ENCODE measurements around the gene MTX1. TPM values are rescaled to one million over a fixed set of nuclear protein-coding genes. Genes with fewer than 3 reads are reported as not detected.
"Not testable (repeated sequence)": the region's sequence is repeated elsewhere in the genome, so short reads cannot be mapped to it uniquely, and the experiment has no call there.

Gene MTX1
- total RNA-seq, 1 donor from 2014 or later: 26.1 TPM

- no peak for DNase-seq
- Mint-ChIP-seq H3K4me3 (ENCODE audit: unreplicated experiment) (no peak overlapping the region), H3K27ac (ENCODE audit: unreplicated experiment) (no peak overlapping the region), H3K36me3 (ENCODE audit: unreplicated experiment) (no peaks in the 10 kb centered on the region), H3K4me1 (ENCODE audit: low read depth, unreplicated experiment) (peaks cover 9% of the 10 kb centered on the region), H3K9me3 (ENCODE audit: unreplicated experiment) (peaks cover 13% of the 10 kb centered on the region), H3K27me3 (ENCODE audit: unreplicated experiment) (peaks cover 2% of the 10 kb centered on the region)
- TF ChIP-seq CTCF (IDR thresholded peaks at IDR 0.05; ENCODE audit: partially characterized antibody, unreplicated experiment): no peak
Observed at GRCh38 chr1:155223047-155223446, 14.6 kb downstream of the MTX1 start.

GRCh38 chr1:155225404-155225759 is 16.9 kb downstream of the MTX1 start:
- not testable (repeated sequence) for H3K36me3 Mint-ChIP-seq (ENCODE audit: unreplicated experiment); H3K27ac Mint-ChIP-seq (ENCODE audit: unreplicated experiment); DNase-seq; H3K27me3 Mint-ChIP-seq (ENCODE audit: unreplicated experiment); H3K4me1 Mint-ChIP-seq (ENCODE audit: low read depth, unreplicated experiment); H3K4me3 Mint-ChIP-seq (ENCODE audit: unreplicated experiment)
- H3K9me3 Mint-ChIP-seq (ENCODE audit: unreplicated experiment): peaks cover 19% of the 10 kb centered on the region

GRCh38 chr1:155226188-155226909 is 17.9 kb downstream of the MTX1 start:
- Mint-ChIP-seq H3K36me3 (ENCODE audit: unreplicated experiment) (no peaks in the 10 kb centered on the region), H3K27ac (ENCODE audit: unreplicated experiment) (peak overlapping the region; percentile 99), H3K9me3 (ENCODE audit: unreplicated experiment) (peaks cover 19% of the 10 kb centered on the region), H3K4me3 (ENCODE audit: unreplicated experiment) (peak overlapping the region; percentile 96), H3K27me3 (ENCODE audit: unreplicated experiment) (peaks cover 16% of the 10 kb centered on the region), H3K4me1 (ENCODE audit: low read depth, unreplicated experiment) (peaks cover 9% of the 10 kb centered on the region)
- peak; percentile 73 for DNase-seq
- TF ChIP-seq CTCF (IDR thresholded peaks at IDR 0.05; ENCODE audit: partially characterized antibody, unreplicated experiment): peak; percentile 23

GRCh38 chr1:155226910-155227260 is 18.4 kb downstream of the MTX1 start:
- Mint-ChIP-seq H3K4me1 (ENCODE audit: low read depth, unreplicated experiment) (peaks cover 9% of the 10 kb centered on the region), H3K4me3 (ENCODE audit: unreplicated experiment) (peak overlapping the region; percentile 96), H3K27ac (ENCODE audit: unreplicated experiment) (peak overlapping the region; percentile 99), H3K36me3 (ENCODE audit: unreplicated experiment) (no peaks in the 10 kb centered on the region), H3K27me3 (ENCODE audit: unreplicated experiment) (peaks cover 16% of the 10 kb centered on the region), H3K9me3 (ENCODE audit: unreplicated experiment) (peaks cover 19% of the 10 kb centered on the region)
- DNase-seq: peak; percentile 73
- no peak for TF ChIP-seq CTCF (IDR thresholded peaks at IDR 0.05; ENCODE audit: partially characterized antibody, unreplicated experiment)

GRCh38 chr1:155227261-155228095 is 19.0 kb downstream of the MTX1 start:
- peak; percentile 97 for DNase-seq
- Mint-ChIP-seq H3K27me3 (ENCODE audit: unreplicated experiment) (peaks cover 16% of the 10 kb centered on the region), H3K36me3 (ENCODE audit: unreplicated experiment) (no peaks in the 10 kb centered on the region), H3K27ac (ENCODE audit: unreplicated experiment) (peak overlapping the region; percentile 99), H3K4me1 (ENCODE audit: low read depth, unreplicated experiment) (peaks cover 9% of the 10 kb centered on the region), H3K9me3 (ENCODE audit: unreplicated experiment) (peaks cover 19% of the 10 kb centered on the region), H3K4me3 (ENCODE audit: unreplicated experiment) (peak overlapping the region; percentile 96)
- no peak for TF ChIP-seq CTCF (IDR thresholded peaks at IDR 0.05; ENCODE audit: partially characterized antibody, unreplicated experiment)
